ENCODE results near the gene CTNNA1.
A peak's percentile ranks its signal among the peaks of the same experiment; 100 is the strongest.

CTNNA1 gene

DNA sequence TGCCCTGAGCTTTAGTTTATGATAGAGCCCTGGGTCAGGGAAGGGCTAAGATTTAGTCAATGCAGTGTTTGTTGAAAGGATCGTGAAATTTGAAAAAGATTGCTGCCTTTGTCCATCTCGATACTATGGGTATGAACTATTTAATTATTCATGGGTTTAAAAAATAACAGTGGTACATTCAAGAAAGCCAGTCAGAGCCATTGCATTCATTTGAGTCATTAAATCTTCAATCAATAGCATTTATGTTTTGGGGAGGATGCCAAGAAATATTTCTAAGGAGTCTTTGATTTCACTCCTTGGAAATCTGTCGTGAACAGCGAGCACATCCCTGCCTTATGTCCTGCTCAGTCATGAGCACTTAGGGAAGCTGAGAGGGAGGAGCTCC, 176.3 kb downstream of the CTNNA1 start:
- Histone ChIP-seq H3K4me3 (ENCODE audit: low read depth in 1 of 5, low read length in 5 of 5) (no peak overlapping the region), H3K4me1 (ENCODE audit: control insufficient read depth in 5 of 5, insufficient read depth in 5 of 5, low read length in 5 of 5) (peaks cover 3 to 17% (median 13%) of the 10 kb centered on the region in 5 donors), H3K9ac (ENCODE audit: low read length in 5 of 5) (no peak overlapping the region), H3K27ac (ENCODE audit: low read depth, low read length) (peak overlapping the region; percentile 51), H3K9me3 (ENCODE audit: control insufficient read depth in 5 of 5, low read length in 5 of 5) (no peaks in the 10 kb centered on the region), H3K27me3 (ENCODE audit: control insufficient read depth in 5 of 5, insufficient read depth in 4 of 5, low read length in 5 of 5) (no peaks in the 10 kb centered on the region), H3K36me3 (ENCODE audit: control insufficient read depth in 5 of 5, insufficient read depth in 5 of 5, low read length in 5 of 5) (peaks cover 13 to 95% (median 90%) of the 10 kb centered on the region in 5 donors)

DNA sequence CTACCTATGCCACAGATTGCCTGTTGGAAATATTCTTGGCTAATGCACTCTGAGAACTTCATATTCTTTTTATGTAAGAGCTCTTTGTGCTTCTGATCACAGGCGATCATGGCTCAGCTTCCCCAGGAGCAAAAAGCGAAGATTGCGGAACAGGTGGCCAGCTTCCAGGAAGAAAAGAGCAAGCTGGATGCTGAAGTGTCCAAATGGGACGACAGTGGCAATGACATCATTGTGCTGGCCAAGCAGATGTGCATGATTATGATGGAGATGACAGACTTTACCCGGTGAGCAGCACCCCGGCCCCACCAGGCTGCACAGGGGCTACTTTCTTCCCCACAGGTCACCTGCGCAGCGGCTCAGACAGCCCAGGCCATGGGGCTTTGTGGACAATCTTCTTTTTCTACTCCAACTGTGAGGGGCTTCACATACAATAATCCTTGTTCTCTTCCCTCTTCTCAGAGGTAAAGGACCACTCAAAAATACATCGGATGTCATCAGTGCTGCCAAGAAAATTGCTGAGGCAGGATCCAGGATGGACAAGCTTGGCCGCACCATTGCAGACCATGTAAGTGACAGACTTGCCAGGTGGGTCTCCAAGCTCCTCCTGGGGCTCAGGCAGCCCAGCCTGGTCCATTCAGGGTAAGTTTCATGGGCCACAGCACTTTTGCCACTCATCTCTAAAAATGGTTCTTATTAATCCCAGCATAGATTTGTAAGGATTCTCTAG, 177.3 kb downstream of the CTNNA1 start:
- peaks cover 3 to 17% (median 13%) of the 10 kb centered on the region in 5 donors for H3K4me1 ChIP-seq (ENCODE audit: control insufficient read depth in 5 of 5, insufficient read depth in 5 of 5, low read length in 5 of 5)
- no peak overlapping the region for H3K9ac ChIP-seq (ENCODE audit: low read length in 5 of 5)
- H3K36me3 ChIP-seq (ENCODE audit: control insufficient read depth in 5 of 5, insufficient read depth in 5 of 5, low read length in 5 of 5), result peaks cover 15 to 95% (median 90%) of the 10 kb centered on the region in 5 donors
- H3K27me3 ChIP-seq (ENCODE audit: control insufficient read depth in 5 of 5, insufficient read depth in 4 of 5, low read length in 5 of 5), result no peaks in the 10 kb centered on the region
- peak overlapping the region; percentile 51 for H3K27ac ChIP-seq (ENCODE audit: low read depth, low read length)
- no peak overlapping the region for H3K4me3 ChIP-seq (ENCODE audit: low read depth in 1 of 5, low read length in 5 of 5)
- H3K9me3 ChIP-seq (ENCODE audit: control insufficient read depth in 5 of 5, low read length in 5 of 5), result no peaks in the 10 kb centered on the region

DNA sequence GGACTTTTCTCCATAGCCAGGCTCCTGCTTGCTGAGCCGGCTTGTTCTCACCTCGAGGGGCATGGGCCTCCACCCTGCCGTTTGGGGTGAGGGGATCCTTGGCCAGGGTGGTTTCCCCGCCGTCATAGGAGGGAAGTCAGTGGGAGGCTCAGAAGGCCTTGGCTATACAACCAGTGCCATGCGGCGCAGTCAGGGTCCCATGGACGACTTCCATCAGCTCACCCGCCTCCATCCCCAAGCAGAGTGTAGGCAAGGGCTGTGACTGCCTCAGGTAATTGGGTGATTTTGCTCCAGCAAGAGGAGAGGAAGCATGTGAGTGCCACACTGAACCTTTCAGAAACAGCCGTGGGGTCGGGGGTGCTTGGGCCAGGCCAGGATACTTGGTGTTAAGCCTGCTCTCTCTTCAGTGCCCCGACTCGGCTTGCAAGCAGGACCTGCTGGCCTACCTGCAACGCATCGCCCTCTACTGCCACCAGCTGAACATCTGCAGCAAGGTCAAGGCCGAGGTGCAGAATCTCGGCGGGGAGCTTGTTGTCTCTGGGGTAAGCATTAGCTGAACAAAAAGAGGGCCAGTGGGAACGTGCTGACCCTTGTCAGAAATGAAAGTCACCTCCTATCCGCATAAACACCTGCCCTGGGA, 179.1 kb downstream of the CTNNA1 start:
- Histone ChIP-seq H3K9me3 (ENCODE audit: control insufficient read depth in 5 of 5, low read length in 5 of 5) (no peaks in the 10 kb centered on the region), H3K27ac (ENCODE audit: low read depth, low read length) (no peak overlapping the region), H3K4me3 (ENCODE audit: low read depth in 1 of 5, low read length in 5 of 5) (no peak overlapping the region), H3K4me1 (ENCODE audit: control insufficient read depth in 5 of 5, insufficient read depth in 5 of 5, low read length in 5 of 5) (peaks cover 5 to 31% (median 25%) of the 10 kb centered on the region in 5 donors), H3K9ac (ENCODE audit: low read length in 5 of 5) (no peak overlapping the region), H3K36me3 (ENCODE audit: control insufficient read depth in 5 of 5, insufficient read depth in 5 of 5, low read length in 5 of 5) (peaks cover 15 to 88% (median 79%) of the 10 kb centered on the region in 5 donors), H3K27me3 (ENCODE audit: control insufficient read depth in 5 of 5, insufficient read depth in 4 of 5, low read length in 5 of 5) (no peaks in the 10 kb centered on the region)

DNA sequence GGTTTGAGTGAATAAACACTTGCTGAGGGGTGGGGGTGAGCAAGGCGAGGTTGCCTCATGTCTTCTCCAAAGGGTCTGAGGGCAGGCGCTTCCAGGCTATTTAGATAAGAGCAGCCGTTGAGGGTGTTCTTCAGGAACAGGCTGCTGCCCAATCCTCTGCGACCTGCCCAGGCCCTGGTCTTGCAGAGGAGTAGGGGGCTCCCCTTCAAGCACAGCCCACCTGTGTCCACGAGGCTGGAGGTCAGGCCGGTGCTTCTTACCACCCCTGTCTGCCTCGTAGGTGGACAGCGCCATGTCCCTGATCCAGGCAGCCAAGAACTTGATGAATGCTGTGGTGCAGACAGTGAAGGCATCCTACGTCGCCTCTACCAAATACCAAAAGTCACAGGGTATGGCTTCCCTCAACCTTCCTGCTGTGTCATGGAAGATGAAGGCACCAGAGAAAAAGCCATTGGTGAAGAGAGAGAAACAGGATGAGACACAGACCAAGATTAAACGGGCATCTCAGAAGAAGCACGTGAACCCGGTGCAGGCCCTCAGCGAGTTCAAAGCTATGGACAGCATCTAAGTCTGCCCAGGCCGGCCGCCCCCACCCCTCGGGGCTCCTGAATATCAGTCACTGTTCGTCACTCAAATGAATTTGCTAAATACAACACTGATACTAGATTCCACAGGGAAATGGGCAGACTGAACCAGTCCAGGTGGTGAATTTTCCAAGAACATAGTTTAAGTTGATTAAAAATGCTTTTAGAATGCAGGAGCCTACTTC, 180.5 kb downstream of the CTNNA1 start:
- no peak overlapping the region for H3K9ac ChIP-seq (ENCODE audit: low read length in 5 of 5)
- H3K9me3 ChIP-seq (ENCODE audit: control insufficient read depth in 5 of 5, low read length in 5 of 5), result no peaks in the 10 kb centered on the region
- no peaks in the 10 kb centered on the region for H3K27me3 ChIP-seq (ENCODE audit: control insufficient read depth in 5 of 5, insufficient read depth in 4 of 5, low read length in 5 of 5)
- H3K4me1 ChIP-seq (ENCODE audit: control insufficient read depth in 5 of 5, insufficient read depth in 5 of 5, low read length in 5 of 5), result peaks cover 2 to 30% (median 21%) of the 10 kb centered on the region in 5 donors
- no peak overlapping the region for H3K27ac ChIP-seq (ENCODE audit: low read depth, low read length)
- no peak overlapping the region for H3K4me3 ChIP-seq (ENCODE audit: low read depth in 1 of 5, low read length in 5 of 5)
- peaks cover 15 to 78% (median 74%) of the 10 kb centered on the region in 5 donors for H3K36me3 ChIP-seq (ENCODE audit: control insufficient read depth in 5 of 5, insufficient read depth in 5 of 5, low read length in 5 of 5)

DNA sequence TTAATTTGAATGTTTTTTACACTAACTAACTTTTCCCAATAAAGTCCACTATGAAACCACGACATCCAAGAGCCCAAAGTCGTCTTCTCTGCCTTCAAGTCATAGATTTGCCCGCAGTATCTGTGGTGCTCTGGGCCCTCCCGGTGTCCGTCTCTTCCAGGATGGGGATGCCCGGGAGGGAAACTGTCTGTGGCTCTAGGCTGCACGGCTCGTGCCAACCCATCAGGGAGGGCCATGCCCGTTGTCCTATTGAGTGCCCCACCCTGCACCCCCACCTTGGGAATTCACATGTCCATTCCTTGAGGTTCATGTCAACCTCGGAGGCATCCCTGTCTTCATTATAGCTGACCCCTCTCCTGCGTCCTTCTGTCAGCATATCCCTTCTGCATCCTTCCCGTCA, 181.7 kb downstream of the CTNNA1 start:
- no peak overlapping the region for H3K9ac ChIP-seq (ENCODE audit: low read length in 5 of 5)
- peaks cover 2 to 27% (median 21%) of the 10 kb centered on the region in 5 donors for H3K4me1 ChIP-seq (ENCODE audit: control insufficient read depth in 5 of 5, insufficient read depth in 5 of 5, low read length in 5 of 5)
- H3K4me3 ChIP-seq (ENCODE audit: low read depth in 1 of 5, low read length in 5 of 5), result no peak overlapping the region
- no peaks in the 10 kb centered on the region for H3K27me3 ChIP-seq (ENCODE audit: control insufficient read depth in 5 of 5, insufficient read depth in 4 of 5, low read length in 5 of 5)
- peaks cover 15 to 66% (median 63%) of the 10 kb centered on the region in 5 donors for H3K36me3 ChIP-seq (ENCODE audit: control insufficient read depth in 5 of 5, insufficient read depth in 5 of 5, low read length in 5 of 5)
- H3K27ac ChIP-seq (ENCODE audit: low read depth, low read length), result no peak overlapping the region
- H3K9me3 ChIP-seq (ENCODE audit: control insufficient read depth in 5 of 5, low read length in 5 of 5), result no peaks in the 10 kb centered on the region

DNA sequence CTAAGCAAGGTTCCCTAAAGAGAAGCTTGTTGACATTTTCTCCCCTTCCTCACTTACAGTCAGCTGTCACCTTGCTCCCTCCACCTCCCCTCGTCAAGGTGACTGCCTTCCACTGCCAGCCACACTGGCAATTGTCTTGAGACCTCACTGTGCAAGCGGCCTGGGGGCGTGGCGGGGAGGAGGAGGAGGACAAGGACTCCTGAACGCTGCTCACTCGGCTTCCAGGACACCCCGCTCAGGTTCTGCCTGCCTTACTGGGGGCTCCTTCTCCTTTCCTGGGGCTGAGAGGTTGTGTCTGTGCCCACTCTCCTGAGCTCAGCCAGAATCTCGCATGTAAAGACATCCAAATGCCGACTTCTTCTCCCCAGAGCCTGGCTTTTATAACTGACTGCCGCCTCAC, 182.2 kb downstream of the CTNNA1 start:
- Histone ChIP-seq H3K9me3 (ENCODE audit: control insufficient read depth in 5 of 5, low read length in 5 of 5) (no peaks in the 10 kb centered on the region), H3K4me1 (ENCODE audit: control insufficient read depth in 5 of 5, insufficient read depth in 5 of 5, low read length in 5 of 5) (peaks cover 2 to 22% (median 16%) of the 10 kb centered on the region in 5 donors), H3K9ac (ENCODE audit: low read length in 5 of 5) (no peak overlapping the region), H3K4me3 (ENCODE audit: low read depth in 1 of 5, low read length in 5 of 5) (no peak overlapping the region), H3K36me3 (ENCODE audit: control insufficient read depth in 5 of 5, insufficient read depth in 5 of 5, low read length in 5 of 5) (peaks cover 15 to 61% (median 58%) of the 10 kb centered on the region in 5 donors), H3K27ac (ENCODE audit: low read depth, low read length) (no peak overlapping the region), H3K27me3 (ENCODE audit: control insufficient read depth in 5 of 5, insufficient read depth in 4 of 5, low read length in 5 of 5) (no peaks in the 10 kb centered on the region)

DNA sequence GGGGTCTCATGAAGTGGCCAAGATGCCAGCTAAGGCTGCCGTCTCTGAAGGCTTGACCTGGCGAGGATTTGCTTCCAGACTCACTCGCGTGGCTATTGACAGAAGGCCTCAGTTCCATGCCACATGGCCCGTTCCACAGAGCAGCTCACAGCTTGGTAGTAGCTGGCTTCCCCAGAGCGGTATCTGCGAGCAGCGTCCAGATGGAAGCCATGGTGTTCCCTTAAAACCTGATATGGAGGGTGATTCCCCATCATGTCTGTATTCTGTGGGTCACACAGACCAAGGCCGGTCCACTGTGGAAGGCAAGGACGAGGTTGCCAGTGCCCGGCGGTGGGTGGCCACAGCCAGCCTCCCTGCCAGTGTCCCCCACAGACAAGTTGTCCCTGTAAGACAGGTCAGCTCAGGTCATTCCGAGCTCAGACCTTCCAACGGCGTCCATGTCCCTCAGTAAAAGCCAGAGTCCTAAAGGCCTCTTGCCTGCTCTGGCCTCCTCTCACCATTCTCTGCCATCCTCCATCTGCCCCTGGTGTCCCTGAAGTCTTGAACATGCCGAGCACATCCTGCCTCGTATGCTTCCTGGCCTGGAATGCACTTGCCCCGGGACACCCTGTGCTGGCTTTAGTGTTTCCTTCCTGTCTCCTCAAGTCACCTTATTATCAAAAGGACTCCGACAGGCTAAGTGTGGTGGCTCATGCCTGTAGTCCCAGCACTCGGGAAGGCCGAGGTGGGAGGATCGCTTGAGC, 183.2 kb downstream of the CTNNA1 start:
- no peaks in the 10 kb centered on the region for H3K9me3 ChIP-seq (ENCODE audit: control insufficient read depth in 5 of 5, low read length in 5 of 5)
- peak overlapping the region; percentile 9 for H3K27ac ChIP-seq (ENCODE audit: low read depth, low read length)
- peaks cover 12 to 52% (median 48%) of the 10 kb centered on the region in 5 donors for H3K36me3 ChIP-seq (ENCODE audit: control insufficient read depth in 5 of 5, insufficient read depth in 5 of 5, low read length in 5 of 5)
- H3K4me1 ChIP-seq (ENCODE audit: control insufficient read depth in 5 of 5, insufficient read depth in 5 of 5, low read length in 5 of 5), result peaks cover 2 to 22% (median 15%) of the 10 kb centered on the region in 5 donors
- no peaks in the 10 kb centered on the region for H3K27me3 ChIP-seq (ENCODE audit: control insufficient read depth in 5 of 5, insufficient read depth in 4 of 5, low read length in 5 of 5)
- H3K9ac ChIP-seq (ENCODE audit: low read length in 5 of 5), result peak overlapping the region in 1 of 5 donors; percentile 13
- no peak overlapping the region for H3K4me3 ChIP-seq (ENCODE audit: low read depth in 1 of 5, low read length in 5 of 5)

DNA sequence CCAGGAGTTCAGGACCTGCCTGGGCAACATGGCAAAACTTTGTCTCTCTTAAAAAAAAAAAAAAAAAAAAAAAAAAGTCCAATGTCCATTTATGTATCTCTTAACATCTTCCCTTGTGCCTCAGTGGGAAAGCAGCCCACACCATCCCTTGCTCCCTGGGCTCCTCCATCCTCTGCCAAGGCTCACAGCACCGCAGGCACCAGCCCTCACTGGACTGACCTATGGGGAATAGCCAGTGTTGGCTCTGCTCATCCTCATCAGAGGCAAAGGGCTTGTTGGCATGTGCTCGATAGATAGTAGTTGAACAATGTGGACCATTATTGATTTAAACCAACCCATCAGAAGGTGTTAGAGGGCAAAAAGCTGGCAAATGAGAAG, 183.7 kb downstream of the CTNNA1 start:
- Histone ChIP-seq H3K9me3 (ENCODE audit: control insufficient read depth in 5 of 5, low read length in 5 of 5) (no peaks in the 10 kb centered on the region), H3K4me1 (ENCODE audit: control insufficient read depth in 5 of 5, insufficient read depth in 5 of 5, low read length in 5 of 5) (peaks cover 2 to 22% (median 15%) of the 10 kb centered on the region in 5 donors), H3K4me3 (ENCODE audit: low read depth in 1 of 5, low read length in 5 of 5) (no peak overlapping the region), H3K27ac (ENCODE audit: low read depth, low read length) (peak overlapping the region; percentile 9), H3K36me3 (ENCODE audit: control insufficient read depth in 5 of 5, insufficient read depth in 5 of 5, low read length in 5 of 5) (peaks cover 9 to 46% (median 43%) of the 10 kb centered on the region in 5 donors), H3K9ac (ENCODE audit: low read length in 5 of 5) (no peak overlapping the region), H3K27me3 (ENCODE audit: control insufficient read depth in 5 of 5, insufficient read depth in 4 of 5, low read length in 5 of 5) (no peaks in the 10 kb centered on the region)

DNA sequence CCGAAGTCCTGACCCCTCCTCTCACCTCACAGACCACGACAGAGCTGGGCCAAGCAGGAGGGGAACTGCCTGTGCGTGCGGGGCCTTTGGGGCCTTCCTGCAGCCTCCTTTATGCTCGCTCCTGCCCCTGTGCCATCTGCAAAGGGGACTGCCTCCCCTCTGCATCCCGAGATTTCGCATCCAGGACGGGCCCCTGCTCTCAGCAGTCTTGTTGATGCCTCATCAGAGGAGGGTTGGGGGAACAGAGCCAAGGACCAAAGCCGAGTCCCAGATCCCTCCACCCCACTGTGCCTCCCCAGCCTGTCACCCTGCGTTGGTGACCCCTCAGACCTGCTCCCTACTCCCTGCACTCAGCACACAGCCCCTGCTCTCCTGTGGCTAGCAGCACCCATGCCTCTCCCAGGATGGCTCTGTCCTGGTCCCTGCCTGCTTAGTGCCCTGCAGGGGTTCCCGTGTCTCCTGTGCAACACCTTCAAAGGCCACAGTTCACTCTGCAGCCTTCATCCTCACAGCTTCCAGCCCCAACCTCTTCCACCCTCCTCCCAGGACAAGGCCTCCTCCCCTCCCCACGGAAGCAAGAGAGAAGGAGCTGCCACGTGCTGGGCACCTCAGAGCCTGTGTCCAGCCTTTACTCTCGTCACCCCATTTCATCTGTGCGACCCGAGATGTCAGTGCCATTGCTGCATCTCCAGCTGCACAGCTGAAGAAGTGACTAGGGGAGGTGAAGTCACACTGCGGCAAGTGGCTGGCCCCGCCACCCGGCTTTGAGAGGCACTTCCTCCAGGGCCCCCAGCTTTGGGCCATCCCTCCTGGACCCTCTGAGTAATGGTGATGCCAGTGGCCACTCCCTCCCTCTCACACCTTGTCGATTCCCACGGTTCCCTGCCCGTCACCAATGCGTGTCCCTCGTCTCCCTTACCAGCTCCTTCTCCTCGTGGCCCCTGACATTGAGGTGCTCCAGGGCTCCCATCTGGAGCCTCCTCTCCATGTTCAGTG, 184.5 kb downstream of the CTNNA1 start:
- Histone ChIP-seq H3K36me3 (ENCODE audit: control insufficient read depth in 5 of 5, insufficient read depth in 5 of 5, low read length in 5 of 5) (peaks cover 9 to 39% (median 35%) of the 10 kb centered on the region in 5 donors), H3K9me3 (ENCODE audit: control insufficient read depth in 5 of 5, low read length in 5 of 5) (no peaks in the 10 kb centered on the region), H3K27me3 (ENCODE audit: control insufficient read depth in 5 of 5, insufficient read depth in 4 of 5, low read length in 5 of 5) (no peaks in the 10 kb centered on the region), H3K27ac (ENCODE audit: low read depth, low read length) (no peak overlapping the region), H3K9ac (ENCODE audit: low read length in 5 of 5) (no peak overlapping the region), H3K4me3 (ENCODE audit: low read depth in 1 of 5, low read length in 5 of 5) (no peak overlapping the region), H3K4me1 (ENCODE audit: control insufficient read depth in 5 of 5, insufficient read depth in 5 of 5, low read length in 5 of 5) (peaks cover 2 to 22% (median 15%) of the 10 kb centered on the region in 5 donors)
